Activated T-cell treated with anti-CD3 and anti-CD28 coated beads, Interleukin-2, amount 50 U/mL, for 4 hours (primary cell): Measurements from ENCODE around the gene CD248. TPM values are rescaled to one million over a fixed set of nuclear protein-coding genes. Genes with fewer than 3 reads are reported as not detected.

Experiments
- ATAC-seq, 2 donors: fragments of 200-7000 bp; cut with Tn5 transposase; one replicate each; pipeline ENCODE4 v1.10.0; 2021
- DNase-seq: peaks from one replicate; pipeline ENCODE4 v3.0.0-alpha.2; 2020
- H3K27me3 Mint-ChIP-seq: one replicate; pipeline ENCODE4 v1.8.0; 2021; ENCODE audit warnings: low read depth, mixed read lengths
- H3K36me3 Mint-ChIP-seq: one replicate; pipeline ENCODE4 v1.8.0; 2022; ENCODE audit warnings: mixed read lengths; ENCODE audit not compliant: insufficient read depth
- H3K4me1 Mint-ChIP-seq: one replicate; pipeline ENCODE4 v1.8.0; 2021; ENCODE audit warnings: low read depth, mixed read lengths
- H3K4me3 Mint-ChIP-seq: one replicate; pipeline ENCODE4 v1.8.0; 2021; ENCODE audit warnings: mild to moderate bottlenecking, moderate library complexity, mixed read lengths
- H3K9me3 Mint-ChIP-seq: one replicate; pipeline ENCODE4 v1.8.0; 2021; ENCODE audit warnings: mixed read lengths
- total RNA-seq, 3 donors: library from RNA; stranded (reverse); gene quantifications; one replicate each; pipeline ENCODE4 v1.2.1, GENCODE V29; 2021

The CD248 gene
- total RNA-seq, 3 donors from 2014 or later: 0.65 to 1.5 (median 0.82) TPM

- Mint-ChIP-seq H3K36me3 (peaks cover 14% of the 10 kb centered on the region), H3K4me1 (peaks cover 19% of the 10 kb centered on the region), H3K27me3 (no peaks in the 10 kb centered on the region), H3K9me3 (no peaks in the 10 kb centered on the region), H3K4me3 (no peak overlapping the region)
- ATAC-seq (no peak), DNase-seq (peak; percentile 27)
Measured at GRCh38 chr11:66264914-66265313, 51.9 kb downstream of the CD248 start.

Other genes starting within 250 kb of the CD248 start
- 10 to 100 TPM; 43.4 to 46.3 (median 44.8) TPM for gene PACS1, start 246.8 kb downstream of the CD248 start, total RNA-seq
- 10 to 100 TPM; 86.3 to 92.2 (median 89.2) TPM for gene KLC2, start 59.3 kb downstream of the CD248 start, total RNA-seq
- gene RAB1B, start 48.4 kb downstream of the CD248 start, total RNA-seq: 100 to 1,000 TPM; 118 to 125 (median 120) TPM
- gene CNIH2, start 38.9 kb downstream of the CD248 start, total RNA-seq: 1 to 10 TPM; 1.4 to 1.8 (median 1.7) TPM
- 100 to 1,000 TPM; 154 to 170 (median 159) TPM for gene YIF1A, start 27.9 kb downstream of the CD248 start, total RNA-seq
- under 1 TPM in 1 of 3 donors, not detected in 2; 0.11 TPM for gene TMEM151A, start 25.1 kb downstream of the CD248 start, total RNA-seq
- gene RIN1, start 19.4 kb upstream of the CD248 start, total RNA-seq: 1 to 10 TPM; 1.4 to 2.2 (median 1.7) TPM
- 100 to 1,000 TPM in 1 of 3 donors, 10 to 100 TPM in 2; 91.1 to 105 (median 94.9) TPM for gene BRMS1, start 28.1 kb upstream of the CD248 start, total RNA-seq
- gene B4GAT1, start 30.6 kb upstream of the CD248 start, total RNA-seq: 10 to 100 TPM in 1 of 3 donors, 1 to 10 TPM in 2; 6.4 to 10.3 (median 8.0) TPM
- gene SLC29A2, start 54.7 kb upstream of the CD248 start, total RNA-seq: 10 to 100 TPM; 10.5 to 15.7 (median 11.4) TPM
- gene NPAS4, start 104.0 kb upstream of the CD248 start, total RNA-seq: not detected
- 100 to 1,000 TPM; 124 to 141 (median 129) TPM for gene MRPL11, start 121.8 kb upstream of the CD248 start, total RNA-seq
- 1 to 10 TPM; 4.9 to 8.5 (median 7.8) TPM for gene PELI3, start 149.9 kb upstream of the CD248 start, total RNA-seq
- 100 to 1,000 TPM; 123 to 142 (median 132) TPM for gene DPP3, start 163.4 kb upstream of the CD248 start, total RNA-seq
- 10 to 100 TPM; 13.1 to 13.8 (median 13.6) TPM for gene BBS1, start 193.6 kb upstream of the CD248 start, total RNA-seq
- 1 to 10 TPM; 6.3 to 7.3 (median 6.4) TPM for gene ZDHHC24, start 229.0 kb upstream of the CD248 start, total RNA-seq
- gene ACTN3, start 229.9 kb upstream of the CD248 start, total RNA-seq: under 1 TPM in 2 of 3 donors, not detected in 1; 0.08 to 0.18 TPM